Fibroblast of gingiva (primary cell): Measurements from ENCODE around the gene DSC1.
"Not testable (repeated sequence)": the region's sequence is repeated elsewhere in the genome, so short reads cannot be mapped to it uniquely, and the experiment has no call there.

ENCODE experiments used
- DNase-seq: peaks from one replicate; pipeline ENCODE4 v3.0.0-alpha.2; 2011; ENCODE audit warnings: low read depth

Gene DSC1

GRCh38 chr18:31162825-31163435 lies at the start of gene DSC1:
DSC1 (minus strand) TSS chr18:31162856; CDS start chr18:31162594, 262 bp downstream.
- no peak for DNase-seq

- no peak for DNase-seq
Measured at GRCh38 chr18:31211047-31211446, 48.4 kb upstream of the DSC1 start.

GRCh38 chr18:31209041-31209440 lies 46.4 kb upstream of the DSC1 start:
- DNase-seq, result no peak

- no peak for DNase-seq
Measured at GRCh38 chr18:31207391-31207790, 44.7 kb upstream of the DSC1 start.

- no peak for DNase-seq
Measured at GRCh38 chr18:31206787-31207381, 44.2 kb upstream of the DSC1 start.

GRCh38 chr18:31206071-31206470 lies 43.4 kb upstream of the DSC1 start:
- no peak for DNase-seq

- no peak for DNase-seq
Measured at GRCh38 chr18:31205273-31205672, 42.6 kb upstream of the DSC1 start.

GRCh38 chr18:31204833-31205232 lies 42.2 kb upstream of the DSC1 start:
- no peak for DNase-seq

GRCh38 chr18:31204166-31204565 lies 41.5 kb upstream of the DSC1 start:
- no peak for DNase-seq

GRCh38 chr18:31203794-31204148 lies 41.1 kb upstream of the DSC1 start:
- no peak for DNase-seq

- DNase-seq, result no peak
Measured at GRCh38 chr18:31203096-31203793, 40.6 kb upstream of the DSC1 start.

- no peak for DNase-seq
Measured at GRCh38 chr18:31199190-31199769, 36.6 kb upstream of the DSC1 start.

GRCh38 chr18:31197676-31198075 lies 35.0 kb upstream of the DSC1 start:
- DNase-seq, result no peak

GRCh38 chr18:31195063-31195462 lies 32.4 kb upstream of the DSC1 start:
- no peak for DNase-seq

GRCh38 chr18:31192086-31192776 lies 29.6 kb upstream of the DSC1 start:
- DNase-seq, result no peak

GRCh38 chr18:31190919-31191318 lies 28.3 kb upstream of the DSC1 start:
- no peak for DNase-seq

GRCh38 chr18:31189757-31190156 lies 27.1 kb upstream of the DSC1 start:
- DNase-seq, result no peak

GRCh38 chr18:31185186-31185950 lies 22.7 kb upstream of the DSC1 start:
- DNase-seq, result no peak

GRCh38 chr18:31183302-31183701 lies 20.6 kb upstream of the DSC1 start:
- no peak for DNase-seq

GRCh38 chr18:31177369-31177768 lies 14.7 kb upstream of the DSC1 start:
- DNase-seq, result not testable (repeated sequence)

- DNase-seq, result no peak
Measured at GRCh38 chr18:31176531-31176930, 13.9 kb upstream of the DSC1 start.
